Adrenal gland (tissue), 12 donors: Measurements from ENCODE around the gene EXOC4. TPM values are rescaled to one million over a fixed set of nuclear protein-coding genes. Genes with fewer than 3 reads are reported as not detected.

Source experiments
- DNase-seq, 7 donors: peaks; one replicate each; pipeline ENCODE4 v3.0.0-alpha.2; 2019 to 2020
- H3K27ac ChIP-seq, 5 donors: fragments of 200-600 bp; sonication (generic) in 4 of 5; 1 replicate in 3 of 5; 2 replicates in 2 of 5; pipeline versions ENCODE4 v1.5.1 to v1.8.0; 2016 to 2020; ENCODE audit warnings: mild to moderate bottlenecking in 1 of 5
- H3K27me3 ChIP-seq: fragments of 200-600 bp; 2 replicates; pipeline ENCODE4 v1.8.0; 2021
- H3K36me3 ChIP-seq, 2 donors: fragments of 200-600 bp; replicated peaks in 1 of 2; 1 replicate in 1 of 2; 2 replicates in 1 of 2; pipeline versions ENCODE4 v1.5.1 to v1.8.0; 2018 to 2022
- H3K4me1 ChIP-seq, 2 donors: fragments of 200-600 bp; replicated peaks in 1 of 2; 1 replicate in 1 of 2; 2 replicates in 1 of 2; pipeline versions ENCODE4 v1.5.1 to v1.8.0; 2018 to 2021
- H3K4me3 ChIP-seq, 4 donors: fragments of 200-600 bp; sonication (generic) in 3 of 4; one replicate each; pipeline ENCODE4 v1.5.1; 2016 to 2018
- H3K9me3 ChIP-seq, 3 donors: fragments of 200-600 bp; sonication (generic) in 1 of 3; replicated peaks in 1 of 3; 1 replicate in 2 of 3; 2 replicates in 1 of 3; pipeline versions ENCODE4 v1.5.1 to v1.8.0; 2016 to 2021
- CTCF ChIP-seq, 6 experiments: fragments of 450-650 bp in 4 of 6; fragments of 200-600 bp in 2 of 6; sonication (generic) in 1 of 6; IDR thresholded peaks; 1 replicate in 5 of 6; 2 replicates in 1 of 6; pipeline versions ENCODE4 v1.5.1 to v1.8.0; 2016 to 2021; ENCODE audit warnings: antibody characterized with exemption in 6 of 6, mild to moderate bottlenecking in 2 of 6, moderate library complexity in 1 of 6
- POLR2A ChIP-seq, 2 donors: fragments of 450-650 bp; IDR thresholded peaks; one replicate each; pipeline ENCODE4 v1.6.1; 2017; ENCODE audit warnings: antibody characterized with exemption in 2 of 2, mild to moderate bottlenecking in 2 of 2, moderate library complexity in 1 of 2
- WGBS, 4 donors: extraction: QIAGEN DNeasy Blood & Tissue Kit in 2 of 4; methylation state at CpG; one replicate each; pipeline versions ENCODE4 v1.1.5 to v1.1.7; 2013 to 2017; 5-methylcytosine and 5-hydroxymethylcytosine counted together
- intact Hi-C, 2 donors: fragments of 100-400 bp; cut with DNase I; formaldehyde crosslinking; loops; one replicate each; pipeline versions ENCODE4 v1.14.1 to v1.15.0; 2022 to 2023
- polyA plus RNA-seq, 3 donors: library from polyadenylated mRNA; stranded (reverse); fragments of 200-250 nt in 2 of 3; fragments of 350-450 nt in 1 of 3; fragmentation: Illumina TruSeq in 1 of 3; extraction: RNeasy Lipid Tissue Mini Kit (QIAGEN cat#74804) in 1 of 3; gene quantifications; one replicate each; pipeline ENCODE4 v1.2.3, GENCODE V29; 2013 to 2014
- total RNA-seq, 9 donors: library from RNA; depleted of rRNA in 4 of 9; stranded (reverse); fragments of >200 nt in 4 of 9; fragments of 120-200 nt in 1 of 9; fragmentation: NEBNext Ultra II Directional in 1 of 9; extraction: Animal tissue kit (Norgen Biotek cat#: 25700) in 1 of 9; gene quantifications; one replicate each; pipeline versions ENCODE4 v1.1.0 to v1.2.4, GENCODE V29; 2013 to 2023
- donor health status: healthy with polysubstance abuse.
- donor health status: Bipolar disorder and iron deficiency.
- donor health status: DM: yes; HTN: yes; CAD: no.
- donor health status: DM: no; HTN: no; CAD: no.
- donor health status: DM: no; HTN: no; CAD: no.
- donor health status: DM: yes; HTN: yes; CAD: no.

The EXOC4 gene
- total and polyA plus RNA-seq, 12 donors: 12.5 to 93.8 (median 67.4) TPM

GRCh38 chr7:133590795-133591194 lies 337.9 kb downstream of the EXOC4 start:
- H3K27ac ChIP-seq: no peak overlapping the region
- no peaks in the 10 kb centered on the region for H3K4me1 ChIP-seq
- DNase-seq: no peak
- no peaks in the 10 kb centered on the region for H3K36me3 ChIP-seq
- WGBS, 4 donors: 88 to 97% (median 92%) methylated on average over 4 of the region's 4 CpGs
- H3K4me3 ChIP-seq: no peak overlapping the region
- TF ChIP-seq POLR2A (IDR thresholded peaks at IDR 0.05) (no peak), CTCF (IDR thresholded peaks at IDR 0.05) (no peak)
- intact Hi-C loops: no loop called here
- no peaks in the 10 kb centered on the region for H3K27me3 ChIP-seq
- no peaks in the 10 kb centered on the region for H3K9me3 ChIP-seq

GRCh38 chr7:133591704-133592340 lies 338.9 kb downstream of the EXOC4 start:
- Histone ChIP-seq H3K27me3 (no peaks in the 10 kb centered on the region), H3K36me3 (no peaks in the 10 kb centered on the region), H3K27ac (no peak overlapping the region), H3K4me1 (no peaks in the 10 kb centered on the region), H3K9me3 (no peaks in the 10 kb centered on the region), H3K4me3 (no peak overlapping the region)
- intact Hi-C loops: no loop called here
- WGBS, 4 donors: 96 to 100% (median 97%) methylated on average over 4 of the region's 4 CpGs
- no peak for DNase-seq
- TF ChIP-seq CTCF (IDR thresholded peaks at IDR 0.05) (no peak), POLR2A (IDR thresholded peaks at IDR 0.05) (no peak)

GRCh38 chr7:133593561-133593960 lies 340.7 kb downstream of the EXOC4 start:
- no peaks in the 10 kb centered on the region for H3K27me3 ChIP-seq
- no peaks in the 10 kb centered on the region for H3K9me3 ChIP-seq
- H3K36me3 ChIP-seq: no peaks in the 10 kb centered on the region
- TF ChIP-seq CTCF (IDR thresholded peaks at IDR 0.05): no peak
- no peaks in the 10 kb centered on the region for H3K4me1 ChIP-seq
- DNase-seq: no peak
- H3K4me3 ChIP-seq: no peak overlapping the region
- no peak overlapping the region for H3K27ac ChIP-seq
- intact Hi-C loops: no loop called here

GRCh38 chr7:133601617-133602016 lies 348.7 kb downstream of the EXOC4 start:
- Histone ChIP-seq H3K27me3 (no peaks in the 10 kb centered on the region), H3K4me1 (peaks cover 0 to 6% of the 10 kb centered on the region in 2 donors), H3K36me3 (no peaks in the 10 kb centered on the region), H3K4me3 (no peak overlapping the region), H3K27ac (no peak overlapping the region), H3K9me3 (no peaks in the 10 kb centered on the region)
- TF ChIP-seq CTCF (IDR thresholded peaks at IDR 0.05): no peak
- TF ChIP-seq POLR2A (IDR thresholded peaks at IDR 0.05): no peak
- no peak for DNase-seq
- WGBS, 4 donors: 70 to 100% (median 86%) methylated on average over 1 to 2 of the region's 2 CpGs
- intact Hi-C loops: no loop called here
